VCaP (cell line): ENCODE data around the gene SEMA3A.
"Not testable (repeated sequence)": the region's sequence is repeated elsewhere in the genome, so short reads cannot be mapped to it uniquely, and the experiment has no call there.

Experiments used
- H3K27ac ChIP-seq: fragments of 450-650 bp; 2 replicates; pipeline ENCODE4 v1.5.1; 2017
- TF ChIP-seq, protein P1 (sequence below): fragments of 450-650 bp; conservative IDR thresholded peaks from 2 replicates; pipeline ENCODE4 v1.5.1; 2017; ENCODE audit warnings: mild to moderate bottlenecking, moderate library complexity

The SEMA3A gene

DNA sequence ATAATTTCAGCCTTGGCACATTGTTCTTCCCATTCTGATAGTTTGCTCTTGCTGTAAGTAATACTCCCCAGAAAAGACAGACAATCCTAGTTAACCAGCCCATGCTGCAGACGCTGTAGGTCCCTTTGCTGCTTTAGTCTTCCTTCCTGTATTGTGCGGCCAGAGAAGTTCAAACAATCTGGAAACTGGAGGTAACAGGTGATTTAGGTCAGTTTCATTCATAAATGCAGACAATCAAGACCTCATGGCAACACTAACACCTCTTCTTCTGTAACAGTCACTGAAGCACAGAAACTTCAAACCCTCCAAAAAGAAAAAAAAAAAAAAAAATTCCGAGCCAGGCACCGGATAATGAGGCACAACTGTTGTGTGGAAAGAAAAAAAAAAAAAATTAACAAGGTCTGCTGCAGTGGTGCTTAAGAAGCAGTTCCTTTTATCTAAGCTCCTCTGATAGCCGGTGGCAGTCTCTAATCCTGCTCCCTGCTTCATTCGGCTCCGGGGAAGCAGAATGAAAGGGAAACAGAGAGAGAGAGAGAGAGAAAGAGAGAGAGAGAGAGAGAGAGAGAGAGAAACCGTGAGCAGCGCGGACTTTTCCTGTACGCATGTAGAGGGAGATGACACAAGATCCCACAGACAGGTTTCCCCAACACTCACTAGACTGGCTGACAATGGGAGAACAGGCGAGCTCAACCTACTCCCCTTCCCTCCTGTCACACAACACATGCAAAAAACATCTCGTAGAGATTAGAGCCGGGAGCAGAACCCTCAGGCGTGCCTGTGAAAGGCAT, at the start of gene SEMA3A:
Gene SEMA3A, minus strand, starts transcription at position 306 of the 788 bp plus-strand sequence. Its CDS starts 203 bp downstream, at position 103.
- no peak within 1 kb of the TSS for H3K27ac ChIP-seq
- TF ChIP-seq, protein P1, sequence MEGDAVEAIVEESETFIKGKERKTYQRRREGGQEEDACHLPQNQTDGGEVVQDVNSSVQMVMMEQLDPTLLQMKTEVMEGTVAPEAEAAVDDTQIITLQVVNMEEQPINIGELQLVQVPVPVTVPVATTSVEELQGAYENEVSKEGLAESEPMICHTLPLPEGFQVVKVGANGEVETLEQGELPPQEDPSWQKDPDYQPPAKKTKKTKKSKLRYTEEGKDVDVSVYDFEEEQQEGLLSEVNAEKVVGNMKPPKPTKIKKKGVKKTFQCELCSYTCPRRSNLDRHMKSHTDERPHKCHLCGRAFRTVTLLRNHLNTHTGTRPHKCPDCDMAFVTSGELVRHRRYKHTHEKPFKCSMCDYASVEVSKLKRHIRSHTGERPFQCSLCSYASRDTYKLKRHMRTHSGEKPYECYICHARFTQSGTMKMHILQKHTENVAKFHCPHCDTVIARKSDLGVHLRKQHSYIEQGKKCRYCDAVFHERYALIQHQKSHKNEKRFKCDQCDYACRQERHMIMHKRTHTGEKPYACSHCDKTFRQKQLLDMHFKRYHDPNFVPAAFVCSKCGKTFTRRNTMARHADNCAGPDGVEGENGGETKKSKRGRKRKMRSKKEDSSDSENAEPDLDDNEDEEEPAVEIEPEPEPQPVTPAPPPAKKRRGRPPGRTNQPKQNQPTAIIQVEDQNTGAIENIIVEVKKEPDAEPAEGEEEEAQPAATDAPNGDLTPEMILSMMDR = no peak

DNA sequence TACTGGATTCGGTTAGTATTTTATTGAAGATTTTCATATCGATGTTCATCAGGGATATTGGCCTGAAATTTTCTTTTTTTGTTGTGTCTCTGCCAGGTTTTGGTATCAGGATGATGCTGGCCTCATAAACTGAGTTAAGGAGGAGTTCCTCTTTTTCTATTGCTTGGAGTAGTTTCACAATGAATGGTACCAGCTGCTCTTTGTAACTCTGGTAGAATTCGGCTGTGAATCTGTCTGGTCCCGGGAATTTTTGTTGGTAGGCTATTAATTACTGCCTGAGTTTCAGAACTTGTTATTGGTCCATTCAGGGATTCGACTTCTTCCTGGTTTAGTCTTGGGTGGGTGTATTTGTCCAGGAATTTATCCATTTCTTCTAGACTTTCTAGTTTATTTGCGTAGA, 48.4 kb upstream of the SEMA3A start:
- H3K27ac ChIP-seq = not testable (repeated sequence)

- no peak overlapping the region for H3K27ac ChIP-seq
- TF ChIP-seq, protein P1 = no peak
Observed at GRCh38 chr7:84238596-84238995, 44.0 kb upstream of the SEMA3A start.

- no peak overlapping the region for H3K27ac ChIP-seq
- TF ChIP-seq, protein P1 = no peak
Observed at GRCh38 chr7:84237533-84238173, 43.1 kb upstream of the SEMA3A start.

GRCh38 chr7:84236398-84236797, 41.8 kb upstream of the SEMA3A start:
- no peak overlapping the region for H3K27ac ChIP-seq
- TF ChIP-seq, protein P1 = no peak

- TF ChIP-seq, protein P1 = no peak
- H3K27ac ChIP-seq = no peak overlapping the region
Observed at GRCh38 chr7:84232646-84233045, 38.1 kb upstream of the SEMA3A start.

DNA sequence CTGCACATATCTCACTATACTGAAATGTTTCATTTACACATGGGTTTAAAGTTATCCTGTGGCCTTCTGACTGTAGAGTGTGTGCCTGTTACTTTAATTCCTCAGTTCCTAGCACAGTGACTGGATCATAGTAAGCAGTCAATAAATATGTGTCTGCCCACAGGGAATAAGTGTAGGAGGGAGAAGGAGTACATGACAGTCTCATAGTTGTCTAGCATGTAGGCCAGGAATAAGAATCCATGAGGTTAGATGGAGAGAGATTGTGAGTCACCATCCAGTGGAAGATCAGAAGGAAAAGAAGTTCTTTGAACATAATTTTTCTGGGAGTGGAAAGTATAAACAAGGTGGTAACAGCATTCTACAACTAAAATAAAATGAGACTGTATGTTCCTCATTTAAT, 36.6 kb upstream of the SEMA3A start:
- no peak overlapping the region for H3K27ac ChIP-seq
- TF ChIP-seq, protein P1 = no peak

GRCh38 chr7:84230491-84230890, 35.9 kb upstream of the SEMA3A start:
- TF ChIP-seq, protein P1 = no peak
- no peak overlapping the region for H3K27ac ChIP-seq
